Esophagus muscularis mucosa (tissue), 4 donors: ENCODE results near the gene DAPK1.

ENCODE experiments used
- CTCF ChIP-seq, 3 experiments: fragments of 200-600 bp in 2 of 3; fragments of 450-650 bp in 1 of 3; sonication (generic) in 2 of 3; IDR thresholded peaks; one replicate each; pipeline ENCODE4 v1.5.1; 2017 to 2019; ENCODE audit warnings: antibody characterized with exemption in 3 of 3, mild to moderate bottlenecking in 2 of 3, moderate library complexity in 1 of 3
- EP300 ChIP-seq: sonication (generic); formaldehyde crosslinking; IDR thresholded peaks from one replicate; pipeline ENCODE4 v1.6.1; 2017; ENCODE audit warnings: antibody characterized with exemption
- POLR2A ChIP-seq: fragments of 450-650 bp; IDR thresholded peaks from one replicate; pipeline ENCODE4 v1.6.1; 2017; ENCODE audit warnings: antibody characterized with exemption, moderate library complexity, mild to moderate bottlenecking, low read depth
- POLR2AphosphoS5 ChIP-seq, 2 donors: sonication (generic); formaldehyde crosslinking; IDR thresholded peaks; one replicate each; pipeline ENCODE4 v1.6.1; 2017; ENCODE audit warnings: antibody characterized with exemption in 2 of 2

- TF ChIP-seq CTCF (IDR thresholded peaks at IDR 0.05) = no peak
- no peak for TF ChIP-seq POLR2A
- no peak for TF ChIP-seq EP300
- TF ChIP-seq POLR2AphosphoS5 (IDR thresholded peaks at IDR 0.05) = no peak
Measured at GRCh38 chr9:87464992-87465378, 32.7 kb upstream of the DAPK1 start.
